Upper lobe of left lung (tissue), 6 donors: ENCODE results near the gene CNOT6L. TPM values are rescaled to one million over a fixed set of nuclear protein-coding genes. Genes with fewer than 3 reads are reported as not detected.

Experiments used
- ATAC-seq, 2 donors: fragments of 200-7000 bp; cut with Tn5 transposase; one replicate each; pipeline ENCODE4 v1.9.1; 2022; ENCODE audit warnings: mild to moderate bottlenecking in 2 of 2, moderate library complexity in 2 of 2; ENCODE audit not compliant: low FRiP score in 2 of 2
- DNase-seq, 2 donors: peaks; one replicate each; pipeline ENCODE4 v3.0.0-alpha.2; 2019 to 2020
- H3K27ac ChIP-seq, 4 donors: fragments of 200-600 bp; sonication (generic); one replicate each; pipeline ENCODE4 v1.5.1; 2016 to 2019
- H3K27me3 ChIP-seq, 4 donors: fragments of 200-600 bp; sonication (generic); one replicate each; pipeline ENCODE4 v1.5.1; 2017 to 2019
- H3K36me3 ChIP-seq, 4 donors: fragments of 200-600 bp; sonication (generic); one replicate each; pipeline ENCODE4 v1.5.1; 2016 to 2019
- H3K4me1 ChIP-seq, 4 donors: fragments of 200-600 bp; sonication (generic); one replicate each; pipeline ENCODE4 v1.5.1; 2018 to 2019
- H3K4me3 ChIP-seq, 4 donors: fragments of 200-600 bp; sonication (generic); one replicate each; pipeline ENCODE4 v1.5.1; 2017 to 2019; ENCODE audit warnings: mild to moderate bottlenecking in 2 of 4, moderate library complexity in 1 of 4
- H3K9me3 ChIP-seq, 4 donors: fragments of 200-600 bp; sonication (generic); one replicate each; pipeline ENCODE4 v1.5.1; 2018 to 2019
- CTCF ChIP-seq, 6 experiments: fragments of 450-650 bp in 4 of 6; fragments of 200-600 bp in 2 of 6; sonication (generic) in 2 of 6; IDR thresholded peaks; one replicate each; pipeline ENCODE4 v1.5.1; 2016 to 2019; ENCODE audit warnings: antibody characterized with exemption in 6 of 6
- EP300 ChIP-seq, 4 donors: sonication (generic); formaldehyde crosslinking; IDR thresholded peaks; one replicate each; pipeline ENCODE4 v1.5.1; 2017; ENCODE audit warnings: antibody characterized with exemption in 4 of 4, control low read depth in 2 of 4
- POLR2A ChIP-seq, 4 donors: fragments of 450-650 bp; IDR thresholded peaks; one replicate each; pipeline ENCODE4 v1.5.1; 2016 to 2017; ENCODE audit warnings: antibody characterized with exemption in 4 of 4, mild to moderate bottlenecking in 2 of 4
- POLR2AphosphoS5 ChIP-seq, 2 donors: sonication (generic); formaldehyde crosslinking; IDR thresholded peaks; one replicate each; pipeline ENCODE4 v1.5.1; 2017; ENCODE audit warnings: antibody characterized with exemption in 2 of 2
- WGBS, 2 donors: methylation state at CpG; one replicate each; pipeline ENCODE4 v1.1.5; 2017 to 2018; 5-methylcytosine and 5-hydroxymethylcytosine counted together
- total RNA-seq, 6 donors: library from RNA; depleted of rRNA in 4 of 6; stranded (reverse); fragments of >200 nt in 4 of 6; gene quantifications; one replicate each; pipeline versions ENCODE4 v1.1.0 to v1.2.1, GENCODE V29; 2016 to 2021
- donor health status: DM: no; HTN: no; CAD: no; lungs with moderate emphysema.
- donor health status: DM: no; HTN: yes; CAD: no; lungs with severe emphysema.

Gene CNOT6L
- total RNA-seq, 6 donors from 2014 or later = 16.8 to 61.0 (median 39.1) TPM

GRCh38 chr4:77715414-77716290 lies 103.5 kb downstream of the CNOT6L start:
- H3K4me3 ChIP-seq = no peak overlapping the region
- 91 to 96% methylated on average over 3 of the region's 3 CpGs for WGBS, 2 donors
- no peak for ATAC-seq
- no peaks in the 10 kb centered on the region for H3K27me3 ChIP-seq
- H3K9me3 ChIP-seq = no peaks in the 10 kb centered on the region
- H3K36me3 ChIP-seq = peaks cover 0 to 19% (median 3%) of the 10 kb centered on the region in 4 donors
- no peaks in the 10 kb centered on the region for H3K4me1 ChIP-seq
- no peak for DNase-seq
- H3K27ac ChIP-seq = no peak overlapping the region
- TF ChIP-seq CTCF (IDR thresholded peaks at IDR 0.05) (no peak), EP300 (IDR thresholded peaks at IDR 0.05) (no peak), POLR2A (IDR thresholded peaks at IDR 0.05) (no peak), POLR2AphosphoS5 (IDR thresholded peaks at IDR 0.05) (no peak)

- DNase-seq (no peak), ATAC-seq (no peak)
- Histone ChIP-seq H3K36me3 (peaks cover 0 to 9% (median 0%) of the 10 kb centered on the region in 4 donors), H3K9me3 (no peaks in the 10 kb centered on the region), H3K4me3 (no peak overlapping the region), H3K27me3 (no peaks in the 10 kb centered on the region), H3K4me1 (no peaks in the 10 kb centered on the region), H3K27ac (no peak overlapping the region)
- 64 to 87% methylated on average over 2 of the region's 2 CpGs for WGBS, 2 donors
- TF ChIP-seq EP300 (IDR thresholded peaks at IDR 0.05) = no peak
- no peak for TF ChIP-seq POLR2AphosphoS5 (IDR thresholded peaks at IDR 0.05)
- no peak for TF ChIP-seq POLR2A (IDR thresholded peaks at IDR 0.05)
- TF ChIP-seq CTCF (IDR thresholded peaks at IDR 0.05) = no peak
Observed at GRCh38 chr4:77714514-77714913, 104.7 kb downstream of the CNOT6L start.

- no peak for TF ChIP-seq EP300 (IDR thresholded peaks at IDR 0.05)
- TF ChIP-seq POLR2A (IDR thresholded peaks at IDR 0.05) = no peak
- TF ChIP-seq POLR2AphosphoS5 (IDR thresholded peaks at IDR 0.05) = no peak
- TF ChIP-seq CTCF (IDR thresholded peaks at IDR 0.05) = no peak
- WGBS, 2 donors = 78 to 80% methylated on average over 1 of the region's 1 CpG
- Histone ChIP-seq H3K36me3 (peaks cover 0 to 5% (median 0%) of the 10 kb centered on the region in 4 donors), H3K9me3 (no peaks in the 10 kb centered on the region), H3K27me3 (no peaks in the 10 kb centered on the region), H3K4me3 (no peak overlapping the region), H3K27ac (no peak overlapping the region), H3K4me1 (no peaks in the 10 kb centered on the region)
- no peak for DNase-seq
- ATAC-seq = no peak
Observed at GRCh38 chr4:77713884-77714283, 105.3 kb downstream of the CNOT6L start.

GRCh38 chr4:77712675-77713074 lies 106.5 kb downstream of the CNOT6L start:
- ATAC-seq (no peak), DNase-seq (no peak)
- no peak overlapping the region for H3K27ac ChIP-seq
- no peaks in the 10 kb centered on the region for H3K27me3 ChIP-seq
- no peaks in the 10 kb centered on the region for H3K9me3 ChIP-seq
- H3K4me1 ChIP-seq = no peaks in the 10 kb centered on the region
- H3K4me3 ChIP-seq = no peak overlapping the region
- peaks cover 0 to 4% (median 0%) of the 10 kb centered on the region in 4 donors for H3K36me3 ChIP-seq
- 91 to 96% methylated on average over 1 of the region's 1 CpG for WGBS, 2 donors
- no peak for TF ChIP-seq POLR2A (IDR thresholded peaks at IDR 0.05)
- no peak for TF ChIP-seq CTCF (IDR thresholded peaks at IDR 0.05)
- no peak for TF ChIP-seq EP300 (IDR thresholded peaks at IDR 0.05)
- TF ChIP-seq POLR2AphosphoS5 (IDR thresholded peaks at IDR 0.05) = no peak
